Measurements from ENCODE around the gene OR2A7. TPM values are rescaled to one million over a fixed set of nuclear protein-coding genes. Genes with fewer than 3 reads are reported as not detected.
"Not testable (repeated sequence)": the region's sequence is repeated elsewhere in the genome, so short reads cannot be mapped to it uniquely, and the experiment has no call there.

OR2A7 gene
- total and polyA plus RNA-seq, 2 experiments from 2014 or later: 1.6 to 3.2 TPM

- H3K4me1 Mint-ChIP-seq; H3F3A ChIP-seq (replicated peaks; ENCODE audit: low read depth); H3K27ac Mint-ChIP-seq; H3K36me3 Mint-ChIP-seq (ENCODE audit: low read depth); H3K9me3 Mint-ChIP-seq; H3K4me3 Mint-ChIP-seq; H3K4me2 ChIP-seq; H3K27me3 ChIP-seq (ENCODE audit: insufficient read depth); H3K4me1 ChIP-seq (ENCODE audit: insufficient read depth); ATAC-seq; H2AFZ ChIP-seq; H3K36me3 ChIP-seq (ENCODE audit: insufficient read depth); H4K20me1 ChIP-seq (replicated peaks; ENCODE audit: insufficient read depth); H3K27ac ChIP-seq (ENCODE audit: low read depth); DNase-seq (ENCODE audit: low spot score); H3K79me2 ChIP-seq (replicated peaks; ENCODE audit: insufficient read depth); H3K9me2 ChIP-seq (ENCODE audit: insufficient read depth); H3K27me3 Mint-ChIP-seq (ENCODE audit: insufficient read depth, low read depth, poor library complexity); H3K4me3 ChIP-seq: not testable (repeated sequence)
Observed at GRCh38 chr7:144231027-144231426, 33.6 kb downstream of the OR2A7 start.

GRCh38 chr7:144228810-144229209 lies 35.8 kb downstream of the OR2A7 start:
- not testable (repeated sequence) for H3K27me3 ChIP-seq (ENCODE audit: insufficient read depth); H3F3A ChIP-seq (replicated peaks; ENCODE audit: low read depth); H3K36me3 Mint-ChIP-seq (ENCODE audit: low read depth); H2AFZ ChIP-seq; H3K4me3 Mint-ChIP-seq; H3K36me3 ChIP-seq (ENCODE audit: insufficient read depth); H3K27ac Mint-ChIP-seq; H4K20me1 ChIP-seq (replicated peaks; ENCODE audit: insufficient read depth); H3K79me2 ChIP-seq (replicated peaks; ENCODE audit: insufficient read depth); H3K4me1 ChIP-seq (ENCODE audit: insufficient read depth); H3K4me1 Mint-ChIP-seq; H3K4me3 ChIP-seq; H3K9me2 ChIP-seq (ENCODE audit: insufficient read depth); H3K9me3 Mint-ChIP-seq; H3K27ac ChIP-seq (ENCODE audit: low read depth); H3K27me3 Mint-ChIP-seq (ENCODE audit: insufficient read depth, low read depth, poor library complexity); H3K4me2 ChIP-seq
- ATAC-seq (peak; percentile 51; the same call in 2 of the 3 replicates), DNase-seq (ENCODE audit: low spot score) (peak; percentile 1)

- DNase-seq (ENCODE audit: low spot score): peak; percentile 0
- H3K36me3 Mint-ChIP-seq (ENCODE audit: low read depth); H3F3A ChIP-seq (replicated peaks; ENCODE audit: low read depth): not testable (repeated sequence)
Observed at GRCh38 chr7:144226866-144227265, 37.7 kb downstream of the OR2A7 start.

GRCh38 chr7:144223675-144224074 lies 40.9 kb downstream of the OR2A7 start:
- H3K9me3 Mint-ChIP-seq; H3K4me2 ChIP-seq; H3K36me3 ChIP-seq (ENCODE audit: insufficient read depth); H3K27ac ChIP-seq (ENCODE audit: low read depth); H3F3A ChIP-seq (replicated peaks; ENCODE audit: low read depth); H3K27me3 Mint-ChIP-seq (ENCODE audit: insufficient read depth, low read depth, poor library complexity); H3K9me2 ChIP-seq (ENCODE audit: insufficient read depth); H3K4me3 Mint-ChIP-seq; ATAC-seq; H3K4me3 ChIP-seq; H3K36me3 Mint-ChIP-seq (ENCODE audit: low read depth); H3K79me2 ChIP-seq (replicated peaks; ENCODE audit: insufficient read depth); H3K27ac Mint-ChIP-seq; H3K27me3 ChIP-seq (ENCODE audit: insufficient read depth); H3K4me1 Mint-ChIP-seq; H4K20me1 ChIP-seq (replicated peaks; ENCODE audit: insufficient read depth); H2AFZ ChIP-seq; DNase-seq (ENCODE audit: low spot score); H3K4me1 ChIP-seq (ENCODE audit: insufficient read depth): not testable (repeated sequence)

More at GRCh38 chr7:144226866-144227265, 37.7 kb downstream of the OR2A7 start:
- H4K20me1 ChIP-seq (replicated peaks; ENCODE audit: insufficient read depth); H3K4me1 Mint-ChIP-seq; H3K27ac Mint-ChIP-seq; H3K4me3 ChIP-seq; H3K27me3 ChIP-seq (ENCODE audit: insufficient read depth); H3K27ac ChIP-seq (ENCODE audit: low read depth); H2AFZ ChIP-seq; H3K4me1 ChIP-seq (ENCODE audit: insufficient read depth); H3K9me2 ChIP-seq (ENCODE audit: insufficient read depth); ATAC-seq; H3K27me3 Mint-ChIP-seq (ENCODE audit: insufficient read depth, low read depth, poor library complexity); H3K4me2 ChIP-seq; H3K79me2 ChIP-seq (replicated peaks; ENCODE audit: insufficient read depth); H3K36me3 ChIP-seq (ENCODE audit: insufficient read depth); H3K9me3 Mint-ChIP-seq; H3K4me3 Mint-ChIP-seq: not testable (repeated sequence)

GRCh38 chr7:144220531-144220930 lies 44.1 kb downstream of the OR2A7 start:
- not testable (repeated sequence) for H3K36me3 Mint-ChIP-seq (ENCODE audit: low read depth); H4K20me1 ChIP-seq (replicated peaks; ENCODE audit: insufficient read depth); H3K4me2 ChIP-seq; H3K9me2 ChIP-seq (ENCODE audit: insufficient read depth); H3K27ac ChIP-seq (ENCODE audit: low read depth); H3K9me3 Mint-ChIP-seq; H3K27me3 Mint-ChIP-seq (ENCODE audit: insufficient read depth, low read depth, poor library complexity); H3K4me1 Mint-ChIP-seq; H3K27me3 ChIP-seq (ENCODE audit: insufficient read depth); H3K79me2 ChIP-seq (replicated peaks; ENCODE audit: insufficient read depth); H2AFZ ChIP-seq; H3K4me1 ChIP-seq (ENCODE audit: insufficient read depth); H3K36me3 ChIP-seq (ENCODE audit: insufficient read depth); H3K27ac Mint-ChIP-seq; H3K4me3 ChIP-seq; H3K4me3 Mint-ChIP-seq; DNase-seq (ENCODE audit: low spot score); ATAC-seq; H3F3A ChIP-seq (replicated peaks; ENCODE audit: low read depth)

- H3K27ac ChIP-seq (ENCODE audit: low read depth); H3K4me1 ChIP-seq (ENCODE audit: insufficient read depth); H3K36me3 Mint-ChIP-seq (ENCODE audit: low read depth); H3K27ac Mint-ChIP-seq; DNase-seq (ENCODE audit: low spot score); H4K20me1 ChIP-seq (replicated peaks; ENCODE audit: insufficient read depth); H3F3A ChIP-seq (replicated peaks; ENCODE audit: low read depth); H3K79me2 ChIP-seq (replicated peaks; ENCODE audit: insufficient read depth); H3K36me3 ChIP-seq (ENCODE audit: insufficient read depth); H3K9me3 Mint-ChIP-seq; H3K4me3 ChIP-seq; H3K4me1 Mint-ChIP-seq; H3K4me3 Mint-ChIP-seq; H3K9me2 ChIP-seq (ENCODE audit: insufficient read depth); H3K27me3 ChIP-seq (ENCODE audit: insufficient read depth); H3K27me3 Mint-ChIP-seq (ENCODE audit: insufficient read depth, low read depth, poor library complexity); H3K4me2 ChIP-seq; H2AFZ ChIP-seq: not testable (repeated sequence)
- peak; percentile 25; the same call in 2 of the 3 replicates for ATAC-seq
Observed at GRCh38 chr7:144219149-144219548, 45.4 kb downstream of the OR2A7 start.

- not testable (repeated sequence) for H3K27me3 Mint-ChIP-seq (ENCODE audit: insufficient read depth, low read depth, poor library complexity); H4K20me1 ChIP-seq (replicated peaks; ENCODE audit: insufficient read depth); H3K4me3 ChIP-seq; H3K27me3 ChIP-seq (ENCODE audit: insufficient read depth); H3K79me2 ChIP-seq (replicated peaks; ENCODE audit: insufficient read depth); DNase-seq (ENCODE audit: low spot score); H2AFZ ChIP-seq; H3K4me3 Mint-ChIP-seq; H3K4me1 Mint-ChIP-seq; H3K36me3 ChIP-seq (ENCODE audit: insufficient read depth); H3F3A ChIP-seq (replicated peaks; ENCODE audit: low read depth); H3K36me3 Mint-ChIP-seq (ENCODE audit: low read depth); H3K9me2 ChIP-seq (ENCODE audit: insufficient read depth); H3K4me2 ChIP-seq; H3K4me1 ChIP-seq (ENCODE audit: insufficient read depth); H3K9me3 Mint-ChIP-seq; H3K27ac ChIP-seq (ENCODE audit: low read depth)
- ATAC-seq: peak; percentile 35
- peak overlapping the region; percentile 84; the same call in 1 of the 2 replicates for H3K27ac Mint-ChIP-seq
Observed at GRCh38 chr7:144218581-144218980, 46.0 kb downstream of the OR2A7 start.

Measured in GM23338 (cell line).